IMR-90 (cell line): Measurements from ENCODE around the gene THADA. TPM values are rescaled to one million over a fixed set of nuclear protein-coding genes. Genes with fewer than 3 reads are reported as not detected.

Source experiments
- ATAC-seq: fragments of 200-7000 bp; cut with Tn5 transposase; 2 replicates; pipeline ENCODE4 v1.9.1; 2020; ENCODE audit warnings: low read depth, mild to moderate bottlenecking, moderate library complexity
- BruUV-seq: library from RNA; stranded (reverse); fragments of 400-500 nt; replicated peaks from 2 replicates; lab custom pipeline; 2021; lab: Mats Ljungman, UMichigan
- CTCF ChIA-PET: fragments of 300-600 bp; formaldehyde crosslinking; extraction: SDS; loops from one replicate; lab custom pipeline; 2021; ENCODE audit warnings: antibody characterized with exemption; lab: Yijun Ruan, JAX
- POLR2A ChIA-PET: fragments of 300-600 bp; sonication (Branson Sonifier 250); formaldehyde crosslinking; loops from one replicate; lab custom pipeline; 2022; ENCODE audit warnings: antibody characterized with exemption; ENCODE audit not compliant: unreplicated experiment; lab: Charles Lee
- DNase-seq: peaks from one replicate; pipeline ENCODE4 v3.0.0; 2013
- H2AFZ ChIP-seq: replicated peaks from 2 replicates; pipeline ENCODE3; 2013; ENCODE audit warnings: low read length, mild to moderate bottlenecking; ENCODE audit not compliant: poor library complexity
- H2AK5ac ChIP-seq: 2 replicates; pipeline ENCODE4 v1.6.1; 2013; ENCODE audit warnings: low read depth, low read length, inconsistent platforms
- H2AK9ac ChIP-seq: replicated peaks from 2 replicates; pipeline ENCODE3; 2013; ENCODE audit warnings: mild to moderate bottlenecking, low read depth, low read length, moderate library complexity; ENCODE audit not compliant: poor library complexity
- H2BK120ac ChIP-seq: 2 replicates; pipeline ENCODE4 v1.6.1; 2013; ENCODE audit warnings: low read depth, low read length, inconsistent platforms
- H2BK15ac ChIP-seq: 3 replicates; pipeline ENCODE4 v1.6.1; 2013; ENCODE audit warnings: low read depth, low read length, inconsistent platforms
- H2BK20ac ChIP-seq: 2 replicates; pipeline ENCODE4 v1.6.1; 2013; ENCODE audit warnings: low read depth, mild to moderate bottlenecking, inconsistent platforms, low read length, moderate library complexity
- H2BK5ac ChIP-seq: 2 replicates; pipeline ENCODE4 v1.6.1; 2013; ENCODE audit warnings: mild to moderate bottlenecking, low read depth, low read length, inconsistent platforms; ENCODE audit not compliant: poor library complexity, severe bottlenecking
- H3K14ac ChIP-seq: replicated peaks from 2 replicates; pipeline ENCODE4 v1.6.1; 2013; ENCODE audit warnings: low read depth, low read length, inconsistent platforms
- H3K18ac ChIP-seq: 2 replicates; pipeline ENCODE4 v1.6.1; 2013; ENCODE audit warnings: low read depth, low read length, control low read depth
- H3K23ac ChIP-seq: 2 replicates; pipeline ENCODE4 v1.6.1; 2013; ENCODE audit warnings: low read depth, low read length, inconsistent platforms
- H3K27ac ChIP-seq: 2 replicates; pipeline ENCODE4 v1.5.1; 2013; ENCODE audit warnings: mild to moderate bottlenecking, control low read depth, low read length; ENCODE audit not compliant: insufficient read depth
- H3K27me3 ChIP-seq: 2 replicates; pipeline ENCODE4 v1.6.1; 2013; ENCODE audit warnings: low read length; ENCODE audit not compliant: control insufficient read depth, insufficient read depth
- H3K36me3 ChIP-seq: 2 replicates; pipeline ENCODE4 v1.6.1; 2013; ENCODE audit warnings: low read length, mixed read lengths; ENCODE audit not compliant: control insufficient read depth, insufficient read depth
- H3K4ac ChIP-seq: 2 replicates; pipeline ENCODE4 v1.6.1; 2013; ENCODE audit warnings: low read depth, low read length, inconsistent platforms
- H3K4me1 ChIP-seq: 2 replicates; pipeline ENCODE4 v1.6.1; 2013; ENCODE audit warnings: low read length, mixed read lengths; ENCODE audit not compliant: control insufficient read depth, insufficient read depth
- H3K4me2 ChIP-seq: 2 replicates; pipeline ENCODE4 v1.6.1; 2013; ENCODE audit warnings: low read depth, mild to moderate bottlenecking, control low read depth, low read length, moderate library complexity
- H3K4me3 ChIP-seq: 2 replicates; pipeline ENCODE4 v1.5.1; 2013; ENCODE audit warnings: low read depth, mild to moderate bottlenecking, control low read depth, low read length, moderate library complexity; ENCODE audit not compliant: insufficient read depth
- H3K56ac ChIP-seq: 2 replicates; pipeline ENCODE4 v1.6.1; 2013; ENCODE audit warnings: low read length, inconsistent platforms; ENCODE audit not compliant: insufficient read depth; ENCODE audit errors: extremely low read depth
- H3K79me1 ChIP-seq, 2 experiments: 2 replicates each; pipeline ENCODE4 v1.6.1; 2013; ENCODE audit warnings: low read length in 2 of 2, inconsistent platforms in 1 of 2, low read depth in 1 of 2
- H3K9ac ChIP-seq: 2 replicates; pipeline ENCODE4 v1.6.1; 2013; ENCODE audit warnings: low read depth, low read length, control low read depth
- H3K9me1 ChIP-seq: 2 replicates; pipeline ENCODE4 v1.6.1; 2013; ENCODE audit warnings: low read length, inconsistent platforms; ENCODE audit not compliant: insufficient read depth
- H3K9me3 ChIP-seq: 2 replicates; pipeline ENCODE4 v1.6.1; 2013; ENCODE audit warnings: low read length; ENCODE audit not compliant: control insufficient read depth, insufficient read depth
- H4K20me1 ChIP-seq: 2 replicates; pipeline ENCODE4 v1.6.1; 2013; ENCODE audit warnings: low read length, inconsistent platforms; ENCODE audit not compliant: insufficient read depth
- H4K5ac ChIP-seq: 2 replicates; pipeline ENCODE4 v1.6.1; 2013; ENCODE audit warnings: mild to moderate bottlenecking, low read depth, low read length, control low read depth
- H4K8ac ChIP-seq, 2 experiments: 2 replicates each; pipeline ENCODE4 v1.6.1; 2013; ENCODE audit warnings: low read depth in 2 of 2, low read length in 2 of 2, control low read depth in 1 of 2, inconsistent platforms in 1 of 2
- H4K91ac ChIP-seq: 2 replicates; pipeline ENCODE4 v1.6.1; 2013; ENCODE audit warnings: low read depth, low read length, inconsistent platforms; ENCODE audit not compliant: insufficient read depth
- BHLHE40 ChIP-seq: fragments of 150-350 bp; IDR thresholded peaks from 2 replicates; pipeline ENCODE4 v1.6.1; 2016; ENCODE audit warnings: mild to moderate bottlenecking, low read depth, low read length
- CEBPB ChIP-seq: IDR thresholded peaks from 2 replicates; pipeline ENCODE4 v1.6.1; 2012; ENCODE audit warnings: low read depth, low read length, improper control_type of control experiment
- MAFK ChIP-seq: IDR thresholded peaks from 2 replicates; pipeline ENCODE4 v1.6.1; 2012; ENCODE audit warnings: low read depth, low read length, improper control_type of control experiment
- MXI1 ChIP-seq: IDR thresholded peaks from 2 replicates; pipeline ENCODE4 v1.6.1; 2012; ENCODE audit warnings: low read depth, mild to moderate bottlenecking, low read length, moderate library complexity, borderline replicate concordance
- NFE2L2 ChIP-seq: fragments of 150-350 bp; IDR thresholded peaks from 2 replicates; pipeline ENCODE4 v1.6.1; 2016; ENCODE audit warnings: low read depth, mild to moderate bottlenecking, low read length
- RAD21 ChIP-seq: IDR thresholded peaks from 2 replicates; pipeline ENCODE4 v1.6.1; 2012; ENCODE audit warnings: low read length, improper control_type of control experiment
- RFX5 ChIP-seq: IDR thresholded peaks from 2 replicates; pipeline ENCODE4 v1.8.0; 2012; ENCODE audit warnings: low read depth, mild to moderate bottlenecking, low read length, moderate library complexity
- SMC3 ChIP-seq: fragments of 150-350 bp; IDR thresholded peaks from 2 replicates; pipeline ENCODE4 v1.6.1; 2016; ENCODE audit warnings: low read depth, mild to moderate bottlenecking, antibody characterized with exemption, low read length, moderate library complexity
- WGBS, 2 experiments: methylation state at CpG; one replicate each; pipeline versions ENCODE4 v1.1.5 to v1.1.7; 2013; ENCODE audit warnings: missing lambda C conversion rate in 2 of 2; ENCODE audit not compliant: insufficient read length in 1 of 2; ENCODE audit errors: extremely low coverage in 2 of 2; 5-methylcytosine and 5-hydroxymethylcytosine counted together
- dilution Hi-C: fragments of 300-500 bp; cut with HindIII; formaldehyde crosslinking; loops from one replicate; pipeline ENCODE4 v1.14.3; 2018; ENCODE audit warnings: low sequenced_read_pairs; ENCODE audit not compliant: unreplicated experiment
- in situ Hi-C: fragments of 300-500 bp; cut with MboI; formaldehyde crosslinking; loops from 3 replicates; pipeline ENCODE4 v1.14.3; 2019; ENCODE audit warnings: low sequenced_read_pairs, inconsistent platforms, mixed read lengths
- intact Hi-C: fragments of 100-400 bp; cut with micrococcal nuclease; formaldehyde crosslinking; loops from 2 replicates; pipeline ENCODE4 v1.10.0; 2022
- polyA plus RNA-seq, 3 experiments: library from polyadenylated mRNA; depleted of rRNA; stranded (reverse); fragments of >200 nt; gene quantifications; 2 replicates each; pipeline ENCODE4 v1.2.3, GENCODE V29; 2012; ENCODE audit warnings: low replicate concordance in 1 of 3
- total RNA-seq: library from RNA; depleted of rRNA; stranded (reverse); fragments of >200 nt; gene quantifications from 2 replicates; pipeline ENCODE4 v1.2.3, GENCODE V29; 2012
- TF ChIP-seq, protein P1 (sequence below): fragments of 150-350 bp; IDR thresholded peaks from 2 replicates; pipeline ENCODE4 v1.6.1; 2017; ENCODE audit warnings: mild to moderate bottlenecking, antibody characterized with exemption, low read length, low read depth
- TF ChIP-seq, protein P2 (sequence below): fragments of 150-350 bp; IDR thresholded peaks from 2 replicates; pipeline ENCODE4 v1.6.1; 2016; ENCODE audit warnings: low read depth, mild to moderate bottlenecking, low read length, moderate library complexity, borderline replicate concordance
- TF ChIP-seq, protein P3 (sequence below): conservative IDR thresholded peaks from 2 replicates; pipeline ENCODE4 v1.5.1; 2012; ENCODE audit warnings: mild to moderate bottlenecking, low read depth, low read length, improper control_type of control experiment

Gene THADA
- total and polyA plus RNA-seq, 2 of the 4 experiments (the other 2 are of a cell fraction), result 10.5 to 21.3 TPM

DNA sequence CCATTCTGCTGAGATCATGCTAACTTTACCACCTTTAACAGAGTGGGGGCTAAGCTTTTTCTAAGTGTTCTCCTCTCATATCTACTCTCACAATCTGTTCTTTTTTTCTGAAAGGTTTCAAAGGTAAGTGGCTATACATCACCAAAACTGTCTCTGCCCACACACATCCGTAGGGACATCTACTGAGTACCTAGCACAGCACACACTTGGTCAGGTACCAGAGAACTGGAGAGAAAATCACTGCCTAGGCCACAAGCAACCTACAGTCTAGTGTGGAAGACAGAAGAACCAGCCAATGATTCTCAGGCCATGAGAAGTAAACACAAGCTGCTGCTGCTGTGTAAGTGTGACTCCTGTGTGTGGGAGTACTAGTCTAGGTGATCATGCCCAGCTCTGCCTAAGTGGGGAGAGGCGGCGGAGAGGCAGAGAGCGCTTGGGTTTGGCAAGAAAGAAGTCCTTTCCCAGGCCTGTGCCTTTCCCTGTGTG lies 193.3 kb downstream of the THADA start:
- Histone ChIP-seq H3K36me3 (no peaks in the 10 kb centered on the region), H3K23ac (peak overlapping the region; percentile 48; the same call in 1 of the 2 replicates), H3K4me3 (no peak overlapping the region), H3K4me2 (no peak overlapping the region), H2BK120ac (peak overlapping the region; percentile 67), H2BK5ac (no peak overlapping the region), H2AFZ (no peak overlapping the region), H3K9me1 (peaks cover 7% of the 10 kb centered on the region; the same call in 1 of the 2 replicates), H2BK20ac (peak overlapping the region; percentile 69), H3K18ac (peak overlapping the region; percentile 3; the same call in 1 of the 2 replicates), H3K4ac (peak overlapping the region; percentile 90), H4K91ac (peak overlapping the region; percentile 56; the same call in 1 of the 2 replicates), H4K5ac (peak overlapping the region; percentile 4; the same call in 1 of the 2 replicates), H4K20me1 (peaks cover 4% of the 10 kb centered on the region; the same call in 1 of the 2 replicates), H3K9ac (no peak overlapping the region), H3K27me3 (0 out of 2 replicates have a peak, but pooled peaks cover 2% of the 10 kb centered on the region), H3K4me1 (peaks cover 15% of the 10 kb centered on the region), H3K14ac (peak overlapping the region; percentile 61; the same call in 1 of the 2 replicates), H3K56ac (no peak overlapping the region), H3K79me1 (peaks cover 0 to under 1% of the 10 kb centered on the region in 2 experiments; a peak in 1 of 4 replicates), H3K9me3 (no peaks in the 10 kb centered on the region), H2AK9ac (no peak overlapping the region), H2AK5ac (peak overlapping the region; percentile 79), H3K27ac (no peak overlapping the region), H4K8ac (no peak overlapping the region), H2BK15ac (peak overlapping the region; percentile 25; the same call in 1 of the 3 replicates)
- DNase-seq (peak; percentile 41), ATAC-seq (peak; percentile 31; the same call in 1 of the 2 replicates)
- dilution Hi-C loops (no loop called here), in situ Hi-C loops (no loop called here), intact Hi-C loops (no loop called here)
- no CpG with 5 or more reads among the region's 4 CpGs for WGBS, 2 experiments
- ChIA-PET CTCF (no interaction called here), POLR2A (no interaction called here)
- TF ChIP-seq RFX5, result no peak
- TF ChIP-seq, protein P1, sequence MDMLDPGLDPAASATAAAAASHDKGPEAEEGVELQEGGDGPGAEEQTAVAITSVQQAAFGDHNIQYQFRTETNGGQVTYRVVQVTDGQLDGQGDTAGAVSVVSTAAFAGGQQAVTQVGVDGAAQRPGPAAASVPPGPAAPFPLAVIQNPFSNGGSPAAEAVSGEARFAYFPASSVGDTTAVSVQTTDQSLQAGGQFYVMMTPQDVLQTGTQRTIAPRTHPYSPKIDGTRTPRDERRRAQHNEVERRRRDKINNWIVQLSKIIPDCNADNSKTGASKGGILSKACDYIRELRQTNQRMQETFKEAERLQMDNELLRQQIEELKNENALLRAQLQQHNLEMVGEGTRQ, result no peak
- TF ChIP-seq SMC3, result no peak
- TF ChIP-seq CEBPB, result no peak
- TF ChIP-seq, protein P2, sequence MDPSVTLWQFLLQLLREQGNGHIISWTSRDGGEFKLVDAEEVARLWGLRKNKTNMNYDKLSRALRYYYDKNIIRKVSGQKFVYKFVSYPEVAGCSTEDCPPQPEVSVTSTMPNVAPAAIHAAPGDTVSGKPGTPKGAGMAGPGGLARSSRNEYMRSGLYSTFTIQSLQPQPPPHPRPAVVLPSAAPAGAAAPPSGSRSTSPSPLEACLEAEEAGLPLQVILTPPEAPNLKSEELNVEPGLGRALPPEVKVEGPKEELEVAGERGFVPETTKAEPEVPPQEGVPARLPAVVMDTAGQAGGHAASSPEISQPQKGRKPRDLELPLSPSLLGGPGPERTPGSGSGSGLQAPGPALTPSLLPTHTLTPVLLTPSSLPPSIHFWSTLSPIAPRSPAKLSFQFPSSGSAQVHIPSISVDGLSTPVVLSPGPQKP, result no peak
- no peak for TF ChIP-seq BHLHE40
- no peak for TF ChIP-seq MAFK
- TF ChIP-seq, protein P3, sequence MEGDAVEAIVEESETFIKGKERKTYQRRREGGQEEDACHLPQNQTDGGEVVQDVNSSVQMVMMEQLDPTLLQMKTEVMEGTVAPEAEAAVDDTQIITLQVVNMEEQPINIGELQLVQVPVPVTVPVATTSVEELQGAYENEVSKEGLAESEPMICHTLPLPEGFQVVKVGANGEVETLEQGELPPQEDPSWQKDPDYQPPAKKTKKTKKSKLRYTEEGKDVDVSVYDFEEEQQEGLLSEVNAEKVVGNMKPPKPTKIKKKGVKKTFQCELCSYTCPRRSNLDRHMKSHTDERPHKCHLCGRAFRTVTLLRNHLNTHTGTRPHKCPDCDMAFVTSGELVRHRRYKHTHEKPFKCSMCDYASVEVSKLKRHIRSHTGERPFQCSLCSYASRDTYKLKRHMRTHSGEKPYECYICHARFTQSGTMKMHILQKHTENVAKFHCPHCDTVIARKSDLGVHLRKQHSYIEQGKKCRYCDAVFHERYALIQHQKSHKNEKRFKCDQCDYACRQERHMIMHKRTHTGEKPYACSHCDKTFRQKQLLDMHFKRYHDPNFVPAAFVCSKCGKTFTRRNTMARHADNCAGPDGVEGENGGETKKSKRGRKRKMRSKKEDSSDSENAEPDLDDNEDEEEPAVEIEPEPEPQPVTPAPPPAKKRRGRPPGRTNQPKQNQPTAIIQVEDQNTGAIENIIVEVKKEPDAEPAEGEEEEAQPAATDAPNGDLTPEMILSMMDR, result no peak
- TF ChIP-seq MXI1, result no peak
- TF ChIP-seq RAD21, result no peak
- TF ChIP-seq NFE2L2, result no peak
- BruUV-seq, result no TSS peak
